HTERT RPE-1 (cell line): Measurements from ENCODE around the gene KLHDC8A.

Experiments used
- in situ Hi-C: fragments of 300-500 bp; cut with MboI; formaldehyde crosslinking; loops from 4 replicates; pipeline ENCODE4 v1.14.3; 2020; ENCODE audit warnings: low sequenced_read_pairs

Gene KLHDC8A

DNA sequence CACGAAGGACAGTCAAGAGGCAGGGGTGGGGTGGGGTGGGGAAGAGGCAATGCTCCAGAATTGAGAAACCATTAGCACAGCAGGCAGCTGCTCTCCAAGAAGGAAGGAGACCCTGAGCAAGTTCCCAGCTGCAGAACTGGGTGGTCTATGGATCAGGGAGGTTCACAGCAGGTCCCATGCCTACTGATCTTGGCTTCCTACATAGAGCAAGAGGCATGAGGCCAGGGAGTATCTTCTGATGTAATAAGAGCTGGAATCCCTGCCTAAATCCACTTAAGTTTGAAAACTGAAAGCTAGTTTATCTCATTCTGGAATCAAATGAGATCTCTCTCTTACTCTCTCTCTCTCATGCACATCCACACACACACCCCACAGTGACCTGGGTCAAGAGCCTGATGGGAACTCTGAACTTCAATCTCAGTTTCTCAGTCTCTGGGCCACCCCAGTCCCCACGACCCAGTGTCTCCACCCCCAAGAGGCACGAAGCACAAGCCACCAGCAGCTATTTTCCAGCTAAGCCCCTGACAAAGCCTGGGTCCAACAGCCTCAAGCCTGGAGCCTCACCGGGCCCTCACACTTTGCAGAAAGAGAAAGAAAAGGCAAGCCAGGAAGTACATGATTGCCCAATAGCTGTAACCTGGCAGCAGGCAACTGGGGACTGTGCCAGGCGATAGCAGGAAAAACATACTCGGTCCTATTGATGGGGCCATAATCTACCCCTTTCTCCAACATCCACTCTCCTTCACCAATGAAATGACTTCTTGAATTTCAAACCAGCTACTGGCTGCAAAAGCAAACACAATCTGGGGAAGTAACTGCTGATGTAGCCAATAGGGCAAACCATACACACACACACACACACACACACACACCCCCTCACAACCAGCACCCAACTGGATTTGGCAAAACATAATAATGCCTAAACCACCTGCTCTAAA lies 37.4 kb downstream of the KLHDC8A start:
- in situ Hi-C loops, result no loop called here

DNA sequence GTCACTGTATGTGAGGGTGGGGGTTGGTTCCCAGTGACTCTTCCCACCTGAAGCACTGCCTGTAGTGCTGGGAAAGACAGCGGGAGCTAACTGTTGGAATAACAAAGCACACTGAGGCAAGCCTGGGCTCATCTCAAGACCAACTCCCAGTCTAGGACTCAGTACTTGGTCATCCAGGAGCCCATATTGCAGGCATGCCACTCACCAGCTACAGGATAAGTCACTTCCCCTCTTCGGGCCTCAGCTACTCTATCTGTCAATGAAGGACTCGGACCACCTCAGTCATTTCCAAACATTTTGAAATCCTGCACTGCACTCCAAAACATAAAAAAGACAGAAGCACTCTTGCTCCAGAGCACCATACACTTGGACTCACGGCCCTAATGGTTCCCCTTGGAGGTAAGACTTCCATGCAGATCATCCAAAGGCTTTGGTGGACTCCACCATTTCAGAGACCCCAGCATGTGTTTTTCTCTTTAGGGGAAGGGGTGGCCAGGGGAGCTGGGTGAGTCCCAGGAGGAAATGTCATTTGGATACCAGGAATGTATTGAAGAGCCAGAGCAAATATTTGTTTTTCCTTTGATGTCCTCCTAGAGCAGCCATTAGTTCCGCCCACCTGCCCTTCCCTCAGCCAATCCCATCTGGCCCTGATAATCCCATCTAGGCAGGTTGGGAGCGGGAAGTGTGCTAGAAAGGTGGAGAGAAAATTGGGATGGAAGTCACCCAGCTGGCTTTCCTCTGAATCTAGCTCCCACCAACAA lies 38.3 kb downstream of the KLHDC8A start:
- in situ Hi-C loops, result no loop called here

DNA sequence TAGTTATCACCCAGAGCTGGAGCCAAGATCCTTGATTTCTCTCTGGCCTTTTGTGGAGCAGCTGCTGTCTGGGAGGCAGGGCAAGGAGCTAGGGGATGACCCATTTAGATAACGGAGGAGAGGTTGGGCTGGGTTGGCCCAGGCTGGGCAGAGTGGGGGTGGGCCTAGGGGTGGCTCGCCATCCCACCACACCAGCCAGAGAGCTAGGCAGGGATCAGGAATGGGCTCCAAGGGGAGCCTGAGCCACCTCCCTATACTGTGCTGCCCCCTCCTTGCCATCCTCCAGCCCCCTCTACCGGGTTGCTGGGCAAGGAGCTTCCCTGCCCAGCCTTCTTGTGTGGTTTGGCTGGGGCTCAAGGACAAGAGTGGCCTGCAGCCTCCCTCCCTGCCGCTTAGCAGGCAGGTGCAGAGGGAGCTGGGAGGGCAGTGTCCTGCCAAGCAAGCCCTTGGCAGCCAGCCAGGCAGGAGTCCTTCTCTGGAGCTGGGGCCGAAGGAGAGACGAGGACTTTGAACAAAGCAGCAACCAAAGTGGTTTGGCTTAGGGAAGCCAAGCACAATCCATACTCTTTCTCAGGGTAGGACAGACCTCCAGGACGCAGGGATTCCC lies 39.3 kb downstream of the KLHDC8A start:
- in situ Hi-C loops, result no loop called here

DNA sequence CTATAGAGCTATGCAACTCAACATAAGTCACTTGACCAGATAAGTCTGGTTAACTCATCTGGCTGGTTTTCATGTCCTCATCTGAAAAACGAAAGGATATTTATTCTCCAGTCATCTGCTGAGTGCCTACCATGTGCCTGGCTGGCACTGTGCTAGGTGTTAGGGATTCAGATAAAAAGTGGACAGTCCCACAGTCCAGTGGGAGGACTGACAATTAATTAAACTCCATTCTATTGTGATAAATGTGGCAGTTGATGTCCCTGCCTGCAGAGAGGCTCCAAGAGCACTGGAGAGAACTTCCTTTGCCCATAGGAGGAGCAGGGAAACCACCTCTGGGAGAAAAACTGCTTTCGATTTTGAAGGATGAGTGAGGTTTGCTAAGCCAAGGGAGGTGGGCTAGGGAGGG lies 40.6 kb downstream of the KLHDC8A start:
- in situ Hi-C loops, result no loop called here

DNA sequence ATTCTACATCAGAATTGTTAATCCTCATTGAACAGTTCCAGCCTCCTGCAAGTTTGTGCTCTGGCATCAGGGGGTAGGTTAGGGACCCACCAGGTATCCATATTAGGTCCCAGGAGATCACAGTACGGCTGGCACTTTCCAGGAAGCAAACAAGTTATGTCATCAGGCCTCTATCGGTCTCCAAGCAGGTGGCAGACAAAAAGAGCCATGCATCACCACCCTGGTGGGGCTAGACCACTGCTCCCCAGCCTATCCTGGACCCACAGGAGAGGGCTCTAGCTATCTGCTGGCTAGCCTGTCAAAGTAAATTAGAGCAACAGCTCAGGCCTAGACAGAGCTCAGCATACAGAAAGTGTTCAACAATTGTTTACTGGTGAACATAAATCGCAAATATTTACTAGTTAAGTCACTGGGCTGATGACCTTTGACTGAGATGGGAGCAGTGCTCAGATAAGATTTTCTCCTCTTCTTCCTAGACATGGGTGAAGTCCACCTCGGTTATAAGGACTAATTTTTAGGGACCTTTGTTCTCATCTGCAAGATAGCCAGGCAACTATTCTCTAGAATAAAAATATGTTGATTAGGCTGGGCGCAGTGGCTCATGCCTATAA lies 41.6 kb downstream of the KLHDC8A start:
- in situ Hi-C loops, result no loop called here

DNA sequence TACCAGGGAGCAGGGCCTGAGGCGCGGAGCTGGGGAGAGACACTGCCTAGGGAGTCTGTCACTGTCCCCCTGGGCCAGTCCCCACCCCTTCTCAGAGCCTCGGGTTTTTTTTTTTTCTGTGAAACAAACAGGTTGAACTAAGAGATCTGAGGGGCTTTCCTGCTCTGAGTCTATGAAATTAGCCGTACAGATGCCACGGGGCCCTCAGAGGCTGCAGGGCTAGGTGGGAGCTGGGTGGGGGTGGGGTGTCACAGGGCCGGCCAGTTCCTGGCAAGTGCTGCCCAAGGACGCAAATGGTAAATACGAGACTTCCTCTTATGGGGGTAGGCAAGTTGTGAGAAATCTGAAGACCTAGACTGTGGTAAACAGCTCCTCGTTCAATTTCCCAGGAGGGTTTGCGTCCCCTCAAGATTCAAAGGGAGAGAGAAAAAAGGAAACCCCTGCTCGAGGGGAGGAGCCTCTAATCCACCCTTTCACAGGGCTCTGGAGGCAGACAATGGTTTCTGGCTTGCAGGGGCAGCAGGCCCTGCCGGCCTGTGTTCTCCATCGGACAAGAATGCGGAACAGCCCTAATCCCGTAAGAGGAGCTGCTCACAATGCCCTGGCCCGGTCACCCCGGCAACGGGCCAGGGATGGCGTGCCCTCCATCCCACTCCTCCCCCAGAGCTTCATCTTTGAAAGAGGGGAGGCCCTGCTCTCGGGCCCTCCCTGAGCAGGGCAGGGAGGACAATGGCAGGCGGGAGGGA lies 43.0 kb downstream of the KLHDC8A start:
- in situ Hi-C loops, result no loop called here

DNA sequence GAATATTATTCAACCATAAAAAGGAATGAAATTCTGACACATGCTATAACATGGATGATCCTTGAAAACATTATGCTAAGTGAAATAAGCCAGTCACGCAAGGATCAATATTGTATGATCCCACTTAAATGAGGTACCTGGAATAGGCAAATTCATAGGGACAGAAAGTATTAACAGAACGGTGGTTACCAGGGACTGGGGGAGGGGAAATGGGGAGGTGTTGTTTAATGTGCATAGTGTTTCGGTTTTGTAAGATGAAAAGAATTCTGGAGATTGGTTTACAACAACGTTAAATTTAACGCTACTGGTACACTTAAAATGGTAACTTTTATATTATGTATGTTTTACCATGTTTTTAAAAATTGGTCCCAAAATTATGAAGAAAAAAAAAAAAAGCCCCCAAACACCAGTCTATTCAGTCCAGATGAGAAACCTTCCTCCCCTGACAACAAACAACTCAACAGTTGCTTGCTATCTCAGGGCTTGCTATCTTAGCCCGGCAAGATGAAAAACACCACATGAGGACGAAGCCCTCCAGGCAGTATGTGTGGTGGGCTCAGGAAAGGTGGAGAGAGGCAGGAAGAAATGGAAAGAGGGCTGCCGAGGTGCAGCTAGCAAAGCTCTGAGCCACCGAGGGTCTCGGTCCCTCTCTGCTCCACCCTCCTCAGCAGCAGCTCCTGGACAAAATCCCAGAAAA lies 43.7 kb downstream of the KLHDC8A start:
- in situ Hi-C loops, result no loop called here

DNA sequence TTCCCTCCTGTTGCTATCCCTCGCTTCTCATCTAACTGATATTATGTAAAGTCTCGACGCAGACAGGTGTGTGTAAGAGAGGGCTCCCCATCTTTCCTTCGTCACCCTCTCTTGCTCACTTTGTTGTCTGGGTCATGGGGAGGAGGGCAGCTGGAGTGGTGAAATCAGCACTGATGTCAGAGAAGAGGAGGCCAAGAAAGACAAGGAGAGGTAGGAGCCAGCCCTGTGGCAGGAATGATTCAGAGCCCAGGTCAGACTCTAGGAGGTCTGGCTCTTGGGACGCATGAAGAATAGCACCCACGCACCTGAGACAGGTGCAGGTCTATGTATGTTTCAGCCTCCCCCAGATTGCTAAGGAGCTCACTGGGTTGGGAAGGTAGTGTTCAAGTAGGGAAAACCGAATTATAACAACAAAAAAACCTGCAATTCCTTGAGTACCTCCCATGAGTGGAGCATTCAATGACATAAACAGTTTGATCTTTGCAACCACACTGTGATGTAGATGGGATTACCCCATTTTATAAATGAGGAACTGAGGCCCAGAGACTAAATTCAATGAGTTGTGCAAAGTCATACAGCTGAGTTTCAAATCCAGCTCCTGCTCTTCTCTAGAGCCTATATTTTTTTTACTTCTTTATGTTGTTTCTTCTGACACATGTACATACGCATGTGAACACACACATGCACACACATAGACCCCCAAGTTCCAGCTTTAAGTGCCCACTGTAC lies 45.6 kb downstream of the KLHDC8A start:
- in situ Hi-C loops, result no loop called here

DNA sequence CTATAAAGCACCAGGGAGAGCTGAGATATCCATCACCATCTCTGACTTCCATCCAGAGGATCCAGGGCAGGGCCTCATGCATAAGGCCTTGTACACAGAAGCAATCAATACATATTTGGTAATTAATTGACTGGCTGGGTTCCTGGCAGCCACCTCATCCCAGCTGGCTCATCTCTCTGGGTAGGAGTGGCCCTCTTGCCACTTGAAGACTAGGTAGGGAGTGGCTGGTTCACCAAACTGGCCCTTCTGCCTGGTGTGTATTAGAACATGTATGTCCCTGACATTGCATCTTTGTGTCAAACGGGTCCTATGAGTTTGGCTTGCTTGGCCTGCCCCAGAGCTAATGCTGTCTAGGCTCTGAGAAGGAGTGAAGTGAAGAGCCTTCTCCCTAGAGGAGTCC lies 47.0 kb downstream of the KLHDC8A start:
- in situ Hi-C loops, result no loop called here

DNA sequence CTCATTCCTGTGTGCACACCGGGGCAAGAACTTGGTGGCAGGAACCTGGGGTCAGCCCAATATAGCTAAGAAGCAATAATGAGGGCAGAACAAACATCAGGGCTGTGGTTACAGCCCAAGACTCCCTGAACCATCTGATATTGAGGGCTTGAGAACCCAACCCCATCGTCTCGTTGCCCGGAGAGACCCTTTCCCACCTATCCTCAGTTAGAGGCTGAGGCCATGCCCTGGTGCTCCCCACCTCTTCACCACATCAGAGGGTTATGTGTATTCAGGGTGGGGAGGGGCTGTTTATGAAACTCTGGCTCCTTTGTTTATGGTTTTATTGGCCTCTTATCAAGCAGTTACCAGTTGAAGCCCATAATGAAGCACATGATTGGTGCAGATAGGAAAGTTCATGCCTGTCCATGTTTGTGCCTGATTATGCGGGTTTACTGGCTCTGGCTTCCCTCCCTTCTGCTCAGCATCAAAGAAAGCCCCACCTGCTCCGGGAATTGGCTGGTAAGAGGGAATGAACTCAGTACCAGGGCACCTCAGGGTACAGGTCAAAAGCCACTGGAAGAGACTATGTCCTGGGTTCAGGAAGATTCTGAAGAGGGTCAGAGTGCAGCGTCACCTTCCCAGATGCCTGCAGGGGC lies 49.7 kb downstream of the KLHDC8A start:
- in situ Hi-C loops, result no loop called here

DNA sequence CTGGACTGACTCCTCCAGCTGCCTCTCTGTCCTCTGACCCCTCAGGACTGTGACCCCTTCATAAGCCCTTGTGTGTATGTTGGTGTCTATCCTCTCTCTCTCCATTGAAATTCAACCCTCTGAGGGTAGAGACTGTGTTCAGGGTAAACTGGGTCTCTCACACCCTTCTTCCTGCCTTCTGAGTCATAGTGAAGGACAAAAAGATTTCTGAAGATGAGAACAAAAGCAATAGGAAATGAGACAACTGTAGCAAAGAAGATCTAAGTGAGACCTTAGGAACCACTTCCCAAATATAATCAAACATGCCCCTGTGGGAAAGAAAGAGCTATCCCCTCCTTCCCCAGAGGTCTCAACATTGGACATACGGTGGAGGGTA lies 52.0 kb downstream of the KLHDC8A start:
- in situ Hi-C loops, result no loop called here

DNA sequence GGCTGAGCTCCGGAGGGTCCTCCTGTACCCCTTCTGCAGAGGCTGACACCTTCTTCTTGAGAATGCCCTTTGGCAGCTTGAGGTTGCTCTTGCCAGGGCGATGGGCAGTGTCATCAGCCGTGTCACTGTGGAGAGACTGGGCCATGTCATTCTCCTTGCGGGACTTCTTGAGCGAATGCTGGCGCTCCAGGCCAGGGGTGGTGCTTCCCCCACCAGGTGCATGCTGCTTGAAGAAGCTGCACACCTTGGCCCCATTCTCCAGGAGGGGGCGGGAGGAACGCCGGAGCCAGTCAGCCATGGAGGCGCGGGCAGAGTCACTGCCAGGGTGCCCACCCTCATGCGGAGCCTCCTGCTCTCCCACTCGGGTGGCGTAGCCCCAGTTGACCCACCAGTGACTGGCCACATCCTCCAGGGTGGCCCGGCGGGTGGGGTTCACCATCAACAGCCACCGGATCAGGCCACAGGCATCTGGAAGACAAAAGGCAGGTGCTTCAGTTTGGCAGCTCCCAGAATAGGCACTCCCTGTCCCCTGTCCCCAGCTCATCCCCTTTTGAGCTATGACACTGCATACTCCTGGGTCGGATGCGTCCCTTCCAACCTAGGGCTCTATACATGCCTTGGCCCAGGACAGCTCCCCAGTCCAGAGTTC lies 52.6 kb downstream of the KLHDC8A start:
- in situ Hi-C loops, result no loop called here

DNA sequence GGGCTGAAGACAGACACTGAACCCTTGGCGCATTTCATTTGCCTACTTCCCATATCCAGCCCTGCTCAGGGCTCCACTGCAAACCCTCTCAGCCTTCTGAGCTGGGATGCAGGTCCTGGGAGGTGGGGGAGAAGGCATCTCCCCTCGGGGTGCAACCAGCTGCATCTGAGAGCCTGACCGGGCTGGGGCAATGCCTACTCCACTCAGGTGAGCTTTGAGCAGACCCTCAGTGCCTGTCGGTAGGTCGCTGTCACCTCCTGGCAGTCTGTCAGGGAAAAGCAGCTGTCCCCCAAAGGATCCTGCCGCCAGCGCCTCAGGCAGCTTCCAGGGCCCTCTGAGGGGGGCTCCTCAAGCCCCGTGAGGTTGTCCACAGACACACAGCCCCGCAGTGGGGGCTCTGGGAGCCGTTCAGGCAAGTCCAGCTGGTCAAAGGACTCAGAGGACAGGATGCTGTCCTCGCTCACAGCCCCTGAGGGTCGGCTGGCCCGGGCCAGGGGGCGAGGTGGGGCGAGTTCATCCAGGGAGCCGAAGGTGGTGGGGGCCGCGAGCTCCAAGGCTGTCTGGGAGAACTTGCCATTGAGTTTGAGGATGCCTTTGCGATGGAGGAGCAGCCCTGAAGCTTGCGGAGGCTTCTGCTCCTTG lies 53.4 kb downstream of the KLHDC8A start:
- in situ Hi-C loops, result no loop called here

DNA sequence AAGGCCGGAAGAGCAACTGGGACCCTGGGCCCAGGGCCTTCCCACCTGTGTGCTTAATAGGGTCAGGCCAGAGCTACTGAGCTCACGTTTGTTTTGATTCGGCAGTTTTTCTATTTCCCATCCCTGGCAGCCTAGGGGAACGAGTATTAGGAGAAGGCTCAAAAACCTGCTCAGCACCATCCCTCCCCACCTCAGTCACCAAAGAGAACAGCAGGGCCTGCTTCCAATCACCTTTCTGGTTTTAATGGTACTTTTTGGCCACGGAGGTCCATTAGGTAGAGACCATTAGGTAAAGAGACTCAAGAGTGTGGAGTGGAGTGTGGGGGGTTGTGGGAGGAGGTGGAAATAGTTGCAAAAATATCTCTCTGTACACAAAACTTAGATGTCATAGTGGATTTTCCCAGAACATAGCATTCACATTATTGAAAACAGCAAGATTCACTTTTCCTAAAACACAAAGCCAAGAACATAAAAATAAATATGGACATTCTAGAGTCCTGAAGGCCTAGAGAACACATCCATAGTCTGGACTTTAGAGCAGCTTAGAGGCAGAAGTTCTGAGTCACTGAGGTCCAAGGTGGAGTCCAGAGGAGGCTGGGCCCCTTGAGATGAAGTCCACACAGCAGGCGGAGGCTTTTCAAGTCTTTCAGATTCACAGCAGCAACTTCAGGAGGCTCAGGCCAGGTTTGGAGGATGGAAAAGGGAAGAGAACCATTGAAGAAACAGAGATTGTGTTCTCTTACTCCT lies 54.7 kb downstream of the KLHDC8A start:
- in situ Hi-C loops, result no loop called here

DNA sequence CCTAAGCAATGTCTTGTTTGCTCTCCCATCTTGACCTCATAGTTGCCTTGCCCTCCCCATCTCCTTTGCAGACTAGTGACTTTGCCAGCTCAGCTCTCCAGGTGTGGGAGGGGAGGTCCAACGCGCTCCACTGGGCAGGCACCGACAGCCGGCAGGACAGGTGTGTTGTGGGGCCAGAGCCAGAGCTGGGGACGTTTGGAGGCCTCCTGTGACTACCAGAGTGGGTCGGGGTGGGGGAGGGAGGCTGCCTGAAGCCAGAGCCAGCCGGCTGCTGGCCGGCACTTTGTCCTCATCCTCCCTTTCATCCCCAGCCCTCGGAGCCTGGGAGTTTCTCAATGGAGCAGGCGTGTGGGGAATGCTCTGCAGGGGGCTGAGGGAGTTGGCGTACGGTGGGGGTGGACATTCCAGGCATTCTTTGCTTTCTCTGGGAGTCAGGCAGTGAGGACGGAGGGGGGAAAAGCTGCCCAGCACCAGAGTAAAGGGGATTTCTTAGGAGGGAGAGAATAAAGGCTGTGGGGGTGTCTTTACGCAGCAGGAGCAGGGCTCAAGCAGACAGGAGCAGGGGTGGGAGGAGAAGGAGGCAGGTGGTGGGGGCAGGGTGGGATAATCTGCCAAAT lies 55.4 kb downstream of the KLHDC8A start:
- in situ Hi-C loops, result no loop called here

DNA sequence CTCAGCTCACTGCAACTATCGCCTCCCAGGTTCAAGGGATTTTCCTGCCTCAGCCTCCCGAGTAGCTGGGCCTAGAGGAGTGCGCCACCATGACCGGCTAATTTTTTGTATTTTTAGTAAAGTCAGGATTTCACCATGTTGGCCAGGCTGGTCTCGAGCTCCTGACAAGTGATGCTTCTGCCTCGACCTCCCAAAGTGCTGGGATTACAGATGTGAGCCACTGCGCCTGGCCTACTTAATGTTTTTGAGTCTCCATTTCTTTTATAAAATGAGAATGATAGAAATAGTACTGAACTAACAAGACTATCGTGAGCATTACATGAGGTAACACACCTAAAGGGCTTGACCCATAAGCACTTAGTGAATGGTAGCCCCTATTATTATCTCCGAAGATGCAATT lies 56.6 kb downstream of the KLHDC8A start:
- in situ Hi-C loops, result no loop called here
